Psoas muscle (tissue), 8 donors: Measurements from ENCODE around the gene TMEM44. TPM values are rescaled to one million over a fixed set of nuclear protein-coding genes. Genes with fewer than 3 reads are reported as not detected.

ENCODE experiments used
- ATAC-seq, 4 donors: fragments of 200-7000 bp; cut with Tn5 transposase; one replicate each; pipeline ENCODE4 v1.9.1; 2020; ENCODE audit warnings: moderate library complexity in 3 of 4, mild to moderate bottlenecking in 2 of 4
- DNase-seq, 2 donors: peaks; one replicate each; pipeline ENCODE4 v3.0.0-alpha.2; 2020
- H3K27ac ChIP-seq: fragments of 200-600 bp; one replicate; pipeline ENCODE4 v1.8.0; 2022
- H3K27me3 ChIP-seq, 3 donors: fragments of 200-600 bp in 1 of 3; one replicate each; pipeline versions ENCODE4 v1.6.1 to v1.8.0; 2013 to 2022; ENCODE audit warnings: low read length in 2 of 3, mild to moderate bottlenecking in 2 of 3, moderate library complexity in 1 of 3; ENCODE audit not compliant: insufficient read depth in 3 of 3
- H3K36me3 ChIP-seq, 2 donors: fragments of 200-600 bp in 1 of 2; one replicate each; pipeline versions ENCODE4 v1.6.1 to v1.8.0; 2013 to 2022; ENCODE audit warnings: low read depth in 1 of 2, mild to moderate bottlenecking in 1 of 2, moderate library complexity in 1 of 2; ENCODE audit not compliant: insufficient read depth in 1 of 2
- H3K4me1 ChIP-seq: fragments of 200-600 bp; one replicate; pipeline ENCODE4 v1.8.0; 2022
- H3K4me3 ChIP-seq: fragments of 200-600 bp; one replicate; pipeline ENCODE4 v1.8.0; 2022; ENCODE audit warnings: mild to moderate bottlenecking
- H3K9me3 ChIP-seq: fragments of 200-600 bp; one replicate; pipeline ENCODE4 v1.8.0; 2022
- CTCF ChIP-seq: fragments of 200-600 bp; IDR thresholded peaks from one replicate; pipeline ENCODE4 v1.8.0; 2022; ENCODE audit warnings: antibody characterized with exemption
- WGBS, 3 donors: extraction: QIAGEN DNeasy Blood & Tissue Kit; methylation state at CpG; one replicate each; pipeline versions ENCODE4 v1.1.6 to v1.1.7; 2013; 5-methylcytosine and 5-hydroxymethylcytosine counted together
- intact Hi-C, 2 donors: fragments of 100-400 bp; cut with DNase I; formaldehyde crosslinking; loops; one replicate each; pipeline versions ENCODE4 v1.11.0 to v1.14.2; 2022
- polyA plus RNA-seq, 3 donors: library from polyadenylated mRNA; stranded (reverse); fragments of 200-250 nt; gene quantifications; one replicate each; pipeline ENCODE4 v1.2.3, GENCODE V29; 2013
- total RNA-seq, 4 donors: library from RNA; stranded (reverse); fragmentation: NEBNext Ultra II Directional in 2 of 4; extraction: Animal tissue kit (Norgen Biotek cat#: 25700) in 2 of 4; gene quantifications; one replicate each; pipeline versions ENCODE4 v1.2.1 to v1.2.4, GENCODE V29; 2021 to 2023
- donor health status: healthy with polysubstance abuse.
- donor health status: DM: no; HTN: no; CAD: no; lungs with moderate emphysema.
- donor health status: Bipolar disorder and iron deficiency.
- donor health status: healthy.
- donor health status: DM: yes; HTN: yes; CAD: no.
- donor health status: DM: no; HTN: no; CAD: no.
- donor health status: DM: no; HTN: no; CAD: no.
- donor health status: DM: yes; HTN: yes; CAD: no.

TMEM44 gene
- total and polyA plus RNA-seq, 7 donors, result 2.0 to 4.4 (median 3.1) TPM

- Histone ChIP-seq H3K4me1 (peaks cover 15% of the 10 kb centered on the region), H3K4me3 (no peak overlapping the region), H3K36me3 (no peaks in the 10 kb centered on the region), H3K9me3 (no peaks in the 10 kb centered on the region), H3K27me3 (peaks cover 0 to 7% (median 2%) of the 10 kb centered on the region in 3 donors), H3K27ac (peak overlapping the region; percentile 68)
- no peak for TF ChIP-seq CTCF
- DNase-seq (no peak), ATAC-seq (no peak)
- WGBS, 3 donors, result 64 to 68% (median 67%) methylated on average over 16 of the region's 16 CpGs
- intact Hi-C loops, result loop anchor here in 1 of 2 donors (5.0 kb wide), 1 partner anchor 99 kb away; no protein-coding TSS in a partner anchor
Observed at GRCh38 chr3:194571491-194572142, 61.6 kb downstream of the TMEM44 start.

GRCh38 chr3:194570898-194571297 is 62.3 kb downstream of the TMEM44 start:
- Histone ChIP-seq H3K27me3 (peaks cover 0 to 7% (median 3%) of the 10 kb centered on the region in 3 donors), H3K9me3 (no peaks in the 10 kb centered on the region), H3K36me3 (no peaks in the 10 kb centered on the region), H3K4me3 (no peak overlapping the region), H3K27ac (no peak overlapping the region), H3K4me1 (peaks cover 15% of the 10 kb centered on the region)
- no peak for ATAC-seq
- 93 to 97% (median 95%) methylated on average over 7 to 8 of the region's 8 CpGs for whole genome bisulfite sequencing, 3 donors
- DNase-seq, result no peak
- intact Hi-C loops, result loop anchor here in 1 of 2 donors (5.0 kb wide), 1 partner anchor 99 kb away; no protein-coding TSS in a partner anchor
- no peak for TF ChIP-seq CTCF

- DNase-seq (no peak), ATAC-seq (no peak)
- Histone ChIP-seq H3K27me3 (peaks cover 0 to 7% (median 4%) of the 10 kb centered on the region in 3 donors), H3K4me3 (no peak overlapping the region), H3K4me1 (peaks cover 15% of the 10 kb centered on the region), H3K9me3 (no peaks in the 10 kb centered on the region), H3K27ac (no peak overlapping the region), H3K36me3 (no peaks in the 10 kb centered on the region)
- 88 to 93% (median 90%) methylated on average over 13 of the region's 13 CpGs for WGBS, 3 donors
- intact Hi-C loops, result loop anchor here in 1 of 2 donors (5.0 kb wide), 1 partner anchor 98 kb away; no protein-coding TSS in a partner anchor
- TF ChIP-seq CTCF, result no peak
Observed at GRCh38 chr3:194570235-194570634, 63.0 kb downstream of the TMEM44 start.

GRCh38 chr3:194569252-194569651 is 64.0 kb downstream of the TMEM44 start:
- no peaks in the 10 kb centered on the region for H3K9me3 ChIP-seq
- TF ChIP-seq CTCF, result no peak
- WGBS, 3 donors, result 76 to 83% (median 78%) methylated on average over 12 of the region's 12 CpGs
- no peaks in the 10 kb centered on the region for H3K36me3 ChIP-seq
- DNase-seq, result no peak
- intact Hi-C loops, result no loop called here
- peaks cover 0 to 4% (median 4%) of the 10 kb centered on the region in 3 donors for H3K27me3 ChIP-seq
- no peak overlapping the region for H3K4me3 ChIP-seq
- no peak overlapping the region for H3K27ac ChIP-seq
- ATAC-seq, result no peak
- peaks cover 13% of the 10 kb centered on the region for H3K4me1 ChIP-seq
